Neuronal stem cell (in vitro differentiated cells): Measurements from ENCODE around the gene SEMA3G.

Experiments used
- DNase-seq: peaks from one replicate; pipeline ENCODE4 v3.0.0-alpha.2; 2013; ENCODE audit warnings: low spot score
- H2AFZ ChIP-seq: one replicate; pipeline ENCODE4 v1.6.1; 2013; ENCODE audit warnings: mild to moderate bottlenecking, low read length, inconsistent platforms
- H2AK5ac ChIP-seq: 2 replicates; pipeline ENCODE4 v1.6.1; 2013; ENCODE audit warnings: low read depth, mild to moderate bottlenecking, inconsistent platforms, low read length, moderate library complexity, mixed read lengths
- H2BK120ac ChIP-seq: 2 replicates; pipeline ENCODE4 v1.6.1; 2013; ENCODE audit warnings: low read depth, mild to moderate bottlenecking, inconsistent platforms, low read length, moderate library complexity, mixed read lengths
- H2BK12ac ChIP-seq: one replicate; pipeline ENCODE4 v1.6.1; 2013; ENCODE audit warnings: low read length, inconsistent platforms
- H2BK15ac ChIP-seq: 2 replicates; pipeline ENCODE4 v1.6.1; 2013; ENCODE audit warnings: mild to moderate bottlenecking, low read length, inconsistent platforms, mixed read lengths
- H2BK5ac ChIP-seq: one replicate; pipeline ENCODE4 v1.6.1; 2013; ENCODE audit warnings: inconsistent platforms, mild to moderate bottlenecking, low read length, moderate library complexity
- H3K14ac ChIP-seq: one replicate; pipeline ENCODE4 v1.6.1; 2013; ENCODE audit warnings: low read length, inconsistent platforms
- H3K18ac ChIP-seq: 2 replicates; pipeline ENCODE4 v1.6.1; 2013; ENCODE audit warnings: low read length, inconsistent platforms
- H3K23ac ChIP-seq: 2 replicates; pipeline ENCODE4 v1.6.1; 2013; ENCODE audit warnings: low read depth, mild to moderate bottlenecking, mixed read lengths, low read length, inconsistent platforms; ENCODE audit not compliant: poor library complexity
- H3K27ac ChIP-seq: replicated peaks from 3 replicates; pipeline ENCODE4 v1.5.1; 2013; ENCODE audit warnings: low read length, inconsistent platforms
- H3K27me3 ChIP-seq, 3 experiments: 2 replicates each; pipeline ENCODE4 v1.6.1; 2013; ENCODE audit warnings: low read length in 3 of 3, mild to moderate bottlenecking in 2 of 3, inconsistent platforms in 1 of 3, low read depth in 1 of 3, mixed read lengths in 1 of 3, moderate library complexity in 1 of 3; ENCODE audit not compliant: control insufficient read depth in 3 of 3, insufficient read depth in 3 of 3
- H3K36me3 ChIP-seq, 2 donors: replicated peaks in 1 of 2; 2 replicates each; pipeline ENCODE4 v1.6.1; 2013; ENCODE audit warnings: low read length in 2 of 2; ENCODE audit not compliant: control insufficient read depth in 2 of 2, insufficient read depth in 2 of 2
- H3K4ac ChIP-seq: 2 replicates; pipeline ENCODE4 v1.6.1; 2013; ENCODE audit warnings: inconsistent platforms, mild to moderate bottlenecking, low read length, moderate library complexity
- H3K4me1 ChIP-seq, 2 donors: 1 replicate in 1 of 2; 2 replicates in 1 of 2; pipeline ENCODE4 v1.6.1; 2013; ENCODE audit warnings: low read length in 2 of 2, low read depth in 1 of 2; ENCODE audit not compliant: control insufficient read depth in 2 of 2, insufficient read depth in 1 of 2
- H3K4me2 ChIP-seq: one replicate; pipeline ENCODE4 v1.6.1; 2013; ENCODE audit warnings: mild to moderate bottlenecking, low read length, inconsistent platforms; ENCODE audit not compliant: insufficient read depth, poor library complexity, severe bottlenecking
- H3K4me3 ChIP-seq, 2 donors: 2 replicates each; pipeline ENCODE4 v1.5.1; 2013; ENCODE audit warnings: low read length in 2 of 2, mild to moderate bottlenecking in 2 of 2, inconsistent platforms in 1 of 2, moderate library complexity in 1 of 2
- H3K79me1 ChIP-seq: one replicate; pipeline ENCODE4 v1.6.1; 2013; ENCODE audit warnings: low read depth, mild to moderate bottlenecking, inconsistent platforms, low read length, moderate library complexity
- H3K9ac ChIP-seq: one replicate; pipeline ENCODE4 v1.6.1; 2013; ENCODE audit warnings: mild to moderate bottlenecking, low read depth, low read length, inconsistent platforms; ENCODE audit not compliant: poor library complexity
- H3K9me3 ChIP-seq, 2 donors: replicated peaks in 1 of 2; 2 replicates each; pipeline versions ENCODE3 to v1.6.1; 2013; ENCODE audit warnings: low read length in 2 of 2, mild to moderate bottlenecking in 2 of 2, inconsistent platforms in 1 of 2, low read depth in 1 of 2, mixed read lengths in 1 of 2, moderate library complexity in 1 of 2; ENCODE audit not compliant: control insufficient read depth in 2 of 2, insufficient read depth in 1 of 2
- H4K8ac ChIP-seq: one replicate; pipeline ENCODE4 v1.6.1; 2013; ENCODE audit warnings: low read depth, mild to moderate bottlenecking, inconsistent platforms, low read length, moderate library complexity
- H4K91ac ChIP-seq: one replicate; pipeline ENCODE4 v1.6.1; 2013; ENCODE audit warnings: low read length, low read depth, mild to moderate bottlenecking, inconsistent platforms; ENCODE audit not compliant: poor library complexity
- WGBS, 2 donors: extraction: QIAGEN DNeasy Blood & Tissue Kit; methylation state at CpG; one replicate each; pipeline ENCODE4 v1.1.7; 2013; ENCODE audit warnings: missing lambda C conversion rate in 2 of 2, mixed read lengths in 1 of 2; ENCODE audit not compliant: insufficient read length in 2 of 2, insufficient replicate concordance in 1 of 2; ENCODE audit errors: extremely low coverage in 2 of 2; 5-methylcytosine and 5-hydroxymethylcytosine counted together

The SEMA3G gene

DNA sequence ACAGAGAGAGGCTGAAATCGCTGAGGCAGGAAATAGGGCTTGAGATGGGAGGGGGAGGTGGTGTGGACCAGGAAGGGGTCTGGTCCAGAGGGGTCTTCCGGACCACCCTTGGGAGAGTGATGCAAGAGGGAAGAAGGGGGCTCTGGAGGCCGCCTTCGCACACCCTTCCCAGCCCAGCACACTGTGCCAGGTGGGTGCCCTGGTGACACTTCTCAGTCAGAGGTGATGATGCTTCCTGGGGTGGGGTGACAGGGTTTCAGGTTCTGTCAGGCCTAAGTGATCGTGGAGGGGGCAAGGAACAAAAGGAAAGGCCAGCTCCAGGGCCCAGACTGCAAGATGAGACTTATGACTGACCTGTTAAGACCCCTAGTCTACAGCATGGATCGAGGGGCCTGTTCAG, 12.7 kb downstream of the SEMA3G start:
- Histone ChIP-seq H2AFZ (no peak overlapping the region), H3K4me3 (no peak overlapping the region), H3K36me3 (no peaks in the 10 kb centered on the region), H4K8ac (no peak overlapping the region), H3K4ac (no peak overlapping the region), H2BK5ac (no peak overlapping the region), H2BK120ac (no peak overlapping the region), H4K91ac (no peak overlapping the region), H2BK15ac (no peak overlapping the region), H3K9me3 (no peaks in the 10 kb centered on the region), H3K14ac (no peak overlapping the region), H2BK12ac (no peak overlapping the region), H3K79me1 (no peaks in the 10 kb centered on the region), H3K23ac (no peak overlapping the region), H3K9ac (no peak overlapping the region), H3K27me3 (peaks cover 0 to 5% (median 0%) of the 10 kb centered on the region in 3 experiments), H3K18ac (no peak overlapping the region), H2AK5ac (no peak overlapping the region), H3K4me1 (peaks cover 14 to 16% of the 10 kb centered on the region in 2 donors), H3K27ac (no peak overlapping the region), H3K4me2 (no peak overlapping the region)
- no peak for DNase-seq
- no CpG with 5 or more reads among the region's 6 CpGs for WGBS, 2 donors

DNA sequence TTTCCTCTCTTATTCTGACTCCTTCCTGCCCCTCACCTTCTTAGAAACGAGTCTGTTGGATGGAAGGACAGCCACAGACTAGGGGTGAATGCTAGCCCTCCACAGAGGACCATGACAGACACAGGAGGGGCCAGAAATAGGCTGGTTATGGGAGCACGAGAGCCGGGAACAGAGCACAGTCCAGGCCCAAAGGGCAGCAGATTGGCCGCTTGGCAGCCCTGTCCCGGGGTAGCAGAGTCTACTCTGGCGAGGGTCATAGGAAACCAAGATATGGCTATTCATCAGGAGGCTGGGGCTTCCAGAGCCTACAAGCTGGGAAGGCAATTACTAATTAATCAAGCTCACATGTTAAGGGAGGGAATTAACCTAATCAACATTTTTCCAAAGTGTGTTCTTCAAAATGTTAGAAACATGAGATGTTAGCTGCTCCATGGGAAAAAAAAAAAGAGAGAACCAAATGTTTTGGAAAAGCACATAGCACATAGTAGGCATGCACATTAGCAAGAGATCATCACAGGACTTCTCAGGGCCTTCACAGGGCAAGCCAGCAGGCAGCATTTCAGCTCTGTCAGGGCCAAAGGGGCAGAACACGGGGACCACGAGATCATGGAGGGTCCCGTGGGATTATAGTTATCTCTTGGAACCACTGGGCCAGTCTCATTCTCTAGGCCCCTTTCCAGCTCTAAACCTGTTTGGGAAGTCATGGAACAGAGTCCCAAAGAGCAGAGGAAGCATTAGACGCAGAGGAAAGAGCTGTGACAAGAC, 13.3 kb downstream of the SEMA3G start:
- no peaks in the 10 kb centered on the region for H3K36me3 ChIP-seq
- H3K27me3 ChIP-seq, result peaks cover 0 to 5% (median 0%) of the 10 kb centered on the region in 3 experiments
- H3K4me1 ChIP-seq, result peaks cover 14 to 16% of the 10 kb centered on the region in 2 donors
- no peak overlapping the region for H2AK5ac ChIP-seq
- H3K27ac ChIP-seq, result no peak overlapping the region
- no peak overlapping the region for H3K23ac ChIP-seq
- WGBS, 2 donors, result no CpG with 5 or more reads among the region's 10 CpGs
- no peak overlapping the region for H2BK5ac ChIP-seq
- H3K9me3 ChIP-seq, result no peaks in the 10 kb centered on the region
- H3K79me1 ChIP-seq, result no peaks in the 10 kb centered on the region
- no peak overlapping the region for H3K4ac ChIP-seq
- H2BK12ac ChIP-seq, result no peak overlapping the region
- no peak overlapping the region for H2BK15ac ChIP-seq
- H2AFZ ChIP-seq, result no peak overlapping the region
- H2BK120ac ChIP-seq, result no peak overlapping the region
- no peak overlapping the region for H3K4me2 ChIP-seq
- H3K18ac ChIP-seq, result no peak overlapping the region
- H3K14ac ChIP-seq, result no peak overlapping the region
- no peak overlapping the region for H4K91ac ChIP-seq
- no peak for DNase-seq
- H3K9ac ChIP-seq, result no peak overlapping the region
- no peak overlapping the region for H4K8ac ChIP-seq
- H3K4me3 ChIP-seq, result no peak overlapping the region

DNA sequence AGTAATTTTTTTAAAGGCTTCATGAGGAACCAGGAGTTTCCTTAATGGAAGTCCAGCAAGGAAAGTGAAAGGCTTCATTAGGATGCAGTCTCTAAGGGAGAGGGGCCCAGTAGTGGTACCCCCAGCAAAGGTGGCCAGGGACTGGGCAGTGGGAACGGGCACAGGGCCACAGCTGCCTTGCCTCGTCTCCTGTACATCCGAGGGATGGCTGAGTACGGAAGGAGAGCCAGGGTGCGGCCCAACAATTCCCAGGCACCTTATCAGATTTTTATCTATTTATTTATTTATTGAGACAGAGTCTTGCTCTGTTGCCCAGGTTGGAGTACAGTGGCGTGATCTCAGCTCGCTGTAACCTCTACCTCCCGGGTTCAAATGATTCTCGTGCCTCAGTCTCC, 14.5 kb downstream of the SEMA3G start:
- Histone ChIP-seq H3K27me3 (peaks cover 0 to 5% (median 0%) of the 10 kb centered on the region in 3 experiments), H3K18ac (no peak overlapping the region), H3K9me3 (no peaks in the 10 kb centered on the region), H3K4me1 (peaks cover 14 to 15% of the 10 kb centered on the region in 2 donors), H2AK5ac (no peak overlapping the region), H2BK15ac (no peak overlapping the region), H3K4ac (no peak overlapping the region), H3K79me1 (no peaks in the 10 kb centered on the region), H2BK120ac (no peak overlapping the region), H3K27ac (no peak overlapping the region), H4K91ac (no peak overlapping the region), H3K4me3 (no peak overlapping the region), H2AFZ (no peak overlapping the region), H3K23ac (no peak overlapping the region), H3K14ac (no peak overlapping the region), H3K4me2 (no peak overlapping the region), H3K9ac (no peak overlapping the region), H2BK12ac (no peak overlapping the region), H4K8ac (no peak overlapping the region), H3K36me3 (no peaks in the 10 kb centered on the region), H2BK5ac (no peak overlapping the region)
- no peak for DNase-seq
- WGBS, 2 donors, result no CpG with 5 or more reads among the region's 9 CpGs

DNA sequence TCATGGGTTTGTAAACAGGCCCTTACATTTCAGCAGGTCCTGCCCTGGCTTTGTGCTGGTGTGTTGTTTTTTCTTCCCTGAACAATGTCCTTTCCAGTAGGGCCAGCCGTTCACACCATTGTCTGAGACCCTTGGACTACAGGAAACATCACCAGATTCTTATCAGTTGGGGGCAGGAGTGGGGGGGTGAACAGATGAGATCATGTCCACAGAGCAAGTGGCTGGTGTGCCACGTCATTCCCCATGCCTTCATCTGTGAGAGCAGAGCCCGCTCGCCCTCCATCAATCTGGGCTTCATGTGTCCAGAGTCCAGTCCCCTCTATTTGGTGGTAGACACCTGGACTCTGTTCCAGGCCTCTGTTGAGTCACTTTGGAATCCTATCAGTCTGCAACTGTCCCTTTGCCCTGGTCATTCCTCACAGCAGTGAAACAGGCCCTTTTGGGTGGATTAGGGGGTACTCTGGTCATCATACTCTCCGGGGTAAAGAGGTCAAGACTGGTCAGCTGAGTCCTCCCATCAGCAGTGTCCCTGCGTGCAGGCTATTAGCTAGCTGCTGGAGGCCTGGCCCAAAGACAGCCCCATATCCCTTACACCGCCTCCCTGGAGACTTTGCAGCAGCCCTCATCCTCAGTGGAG, 15.0 kb downstream of the SEMA3G start:
- peaks cover 14 to 15% of the 10 kb centered on the region in 2 donors for H3K4me1 ChIP-seq
- no peak overlapping the region for H2BK5ac ChIP-seq
- no peak overlapping the region for H2AK5ac ChIP-seq
- no peak overlapping the region for H2BK12ac ChIP-seq
- no peaks in the 10 kb centered on the region for H3K36me3 ChIP-seq
- H2BK15ac ChIP-seq, result no peak overlapping the region
- H3K4ac ChIP-seq, result no peak overlapping the region
- no peak overlapping the region for H3K18ac ChIP-seq
- no CpG with 5 or more reads among the region's 7 CpGs for WGBS, 2 donors
- H4K8ac ChIP-seq, result no peak overlapping the region
- no peak overlapping the region for H3K9ac ChIP-seq
- H3K14ac ChIP-seq, result no peak overlapping the region
- H2BK120ac ChIP-seq, result no peak overlapping the region
- H3K27ac ChIP-seq, result no peak overlapping the region
- H3K23ac ChIP-seq, result no peak overlapping the region
- no peaks in the 10 kb centered on the region for H3K79me1 ChIP-seq
- no peaks in the 10 kb centered on the region for H3K9me3 ChIP-seq
- no peak overlapping the region for H3K4me2 ChIP-seq
- no peak overlapping the region for H4K91ac ChIP-seq
- no peak overlapping the region for H3K4me3 ChIP-seq
- H2AFZ ChIP-seq, result no peak overlapping the region
- no peak for DNase-seq
- peaks cover 0 to 2% (median 0%) of the 10 kb centered on the region in 3 experiments for H3K27me3 ChIP-seq
